Measurements from ENCODE around the gene HERC3. TPM values are rescaled to one million over a fixed set of nuclear protein-coding genes. Genes with fewer than 3 reads are reported as not detected.

HERC3 gene
- total RNA-seq, 1 experiment from 2014 or later, result 21.8 TPM

- no peak for DNase-seq (ENCODE audit: low read depth)
These were observed 67.6 kb downstream of the HERC3 start for GRCh38 chr4:88659890-88660208.

- peak; percentile 48 for DNase-seq (ENCODE audit: low read depth)
These were observed 68.4 kb downstream of the HERC3 start for GRCh38 chr4:88660446-88661294.

DNA sequence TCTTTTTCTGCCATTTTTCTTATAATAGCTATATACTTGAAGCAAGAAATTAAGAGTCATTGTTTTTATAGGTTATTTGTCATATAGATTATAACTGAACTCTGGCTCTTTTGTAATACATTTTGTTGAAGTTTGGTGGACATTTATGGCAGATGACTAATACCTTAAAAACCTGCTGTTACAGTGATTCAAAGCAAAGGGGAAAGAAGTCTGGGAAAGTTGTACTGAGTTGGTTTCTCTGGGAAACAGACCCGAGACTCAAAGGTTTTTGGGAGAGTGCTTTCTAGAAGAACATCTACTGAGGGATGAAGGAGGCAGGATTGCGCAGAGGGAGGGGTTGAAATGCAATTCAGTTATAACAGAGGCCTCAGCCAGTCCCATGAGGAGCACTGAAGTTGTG lies 69.5 kb downstream of the HERC3 start:
- peak; percentile 86 for DNase-seq (ENCODE audit: low read depth)

GRCh38 chr4:88672987-88673386 lies 80.7 kb downstream of the HERC3 start:
- DNase-seq (ENCODE audit: low read depth), result peak; percentile 56

- DNase-seq (ENCODE audit: low read depth), result no peak
These were observed 81.6 kb downstream of the HERC3 start for GRCh38 chr4:88673886-88674285.

- DNase-seq (ENCODE audit: low read depth), result peak; percentile 54
These were observed 82.3 kb downstream of the HERC3 start for GRCh38 chr4:88674565-88674964.

- DNase-seq (ENCODE audit: low read depth), result peak; percentile 57
These were observed 82.7 kb downstream of the HERC3 start for GRCh38 chr4:88674979-88675378.

- no peak for DNase-seq (ENCODE audit: low read depth)
These were observed 83.3 kb downstream of the HERC3 start for GRCh38 chr4:88675543-88675942.

- no peak for DNase-seq (ENCODE audit: low read depth)
These were observed 88.9 kb downstream of the HERC3 start for GRCh38 chr4:88681209-88681608.

- peak; percentile 52 for DNase-seq (ENCODE audit: low read depth)
These were observed 98.1 kb downstream of the HERC3 start for GRCh38 chr4:88690355-88690754.

GRCh38 chr4:88693792-88694191 lies 101.5 kb downstream of the HERC3 start:
- DNase-seq (ENCODE audit: low read depth), result no peak

GRCh38 chr4:88696630-88697029 lies 104.3 kb downstream of the HERC3 start:
- DNase-seq (ENCODE audit: low read depth), result no peak

GRCh38 chr4:88697141-88697540 lies 104.9 kb downstream of the HERC3 start:
- no peak for DNase-seq (ENCODE audit: low read depth)

GRCh38 chr4:88697588-88698329 lies 105.5 kb downstream of the HERC3 start, which contains the start of gene NAP1L5:
Gene NAP1L5, minus strand, starts transcription at chr4:88697829. Its CDS starts 75 bp downstream, at chr4:88697754.
- peak; percentile 61 for DNase-seq (ENCODE audit: low read depth)

DNA sequence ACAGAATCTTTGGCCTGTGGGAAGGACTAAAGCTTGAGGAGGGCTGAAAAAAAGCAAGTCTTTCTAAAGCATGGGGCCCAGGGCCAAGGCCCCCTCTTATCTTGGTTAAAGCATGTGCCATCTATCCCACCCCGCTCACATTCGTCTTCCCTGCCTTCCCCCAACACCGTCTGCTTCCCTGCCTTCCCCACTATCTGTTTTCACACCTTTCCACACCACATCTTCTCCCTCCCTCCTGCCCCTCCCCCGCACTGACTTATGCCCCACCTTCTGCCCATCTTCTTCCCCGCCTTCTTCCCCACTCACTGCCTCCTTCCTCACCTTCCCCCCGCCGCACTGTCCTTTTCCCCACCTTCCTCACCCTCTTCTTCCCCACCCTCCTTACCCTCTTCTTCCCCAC lies 106.2 kb downstream of the HERC3 start:
- DNase-seq (ENCODE audit: low read depth), result no peak

- DNase-seq (ENCODE audit: low read depth), result no peak
These were observed 110.5 kb downstream of the HERC3 start for GRCh38 chr4:88702782-88703181.

DNA sequence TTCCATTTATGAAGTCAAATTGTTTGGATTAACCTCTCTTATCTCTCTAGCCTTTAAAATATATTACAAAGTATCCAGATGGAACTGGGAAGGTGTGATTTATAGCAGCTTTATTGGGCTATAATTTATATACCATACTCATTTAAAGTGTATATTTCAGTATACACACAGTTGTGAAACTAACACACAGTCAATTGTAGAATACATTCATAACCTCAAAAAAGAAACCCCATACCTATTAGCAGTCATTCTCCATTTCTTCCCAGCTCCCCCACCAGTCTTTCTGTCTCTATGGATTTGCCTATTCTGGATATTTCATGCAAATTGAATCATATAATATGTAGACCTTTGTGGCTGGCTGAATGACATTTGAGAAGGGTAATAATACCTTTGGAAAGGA lies 112.9 kb downstream of the HERC3 start:
- no peak for DNase-seq (ENCODE audit: low read depth)

DNA sequence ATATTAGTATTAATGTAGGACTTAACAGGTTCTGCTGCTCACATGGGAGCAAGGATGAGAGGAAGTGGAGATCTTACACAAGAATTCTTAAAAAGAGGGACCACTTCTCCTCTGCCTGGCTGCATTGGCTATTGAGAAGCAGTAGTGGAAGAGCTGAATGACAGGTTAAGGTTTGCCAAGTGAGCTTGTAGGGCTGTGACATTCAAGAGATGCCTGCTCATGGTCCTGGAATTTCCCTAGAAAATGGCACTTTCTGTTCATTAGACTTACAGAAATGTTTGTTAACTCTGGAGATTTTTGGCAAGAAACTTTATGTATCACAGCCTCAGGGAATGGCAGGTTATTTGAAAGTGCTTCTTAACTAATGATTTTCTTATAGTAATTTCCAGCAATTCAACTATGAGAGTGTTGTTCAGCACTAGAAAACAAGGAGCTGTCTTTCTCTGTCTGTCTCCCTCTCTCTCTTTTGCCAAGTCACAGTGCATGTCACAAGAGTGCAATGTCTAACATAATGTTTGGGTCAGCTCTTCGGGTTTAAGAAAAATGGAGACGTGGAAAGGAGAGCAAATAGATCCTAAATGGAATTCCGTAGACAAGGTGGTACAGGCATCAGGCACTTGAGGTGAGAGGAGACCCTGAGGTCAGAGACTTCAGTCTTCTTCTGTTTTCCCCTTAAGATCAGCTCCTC lies 113.7 kb downstream of the HERC3 start:
- peak; percentile 19 for DNase-seq (ENCODE audit: low read depth)

DNA sequence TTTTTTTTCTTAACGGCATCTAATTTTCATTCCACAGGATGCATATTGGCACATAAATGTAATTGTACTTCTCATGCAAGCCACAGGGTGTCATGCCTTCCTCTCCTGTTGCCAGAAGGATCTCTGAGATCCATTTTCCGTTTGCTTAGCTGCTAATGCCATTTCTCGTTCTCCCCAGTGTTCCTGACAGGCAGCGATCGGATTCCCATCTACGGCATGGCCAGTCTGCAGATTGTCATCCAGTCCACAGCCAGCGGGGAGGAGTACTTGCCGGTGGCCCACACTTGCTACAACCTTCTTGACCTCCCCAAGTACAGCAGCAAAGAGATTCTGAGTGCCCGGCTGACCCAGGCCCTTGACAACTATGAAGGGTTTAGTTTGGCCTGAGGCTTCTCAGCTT lies 114.3 kb downstream of the HERC3 start:
- peak; percentile 80 for DNase-seq (ENCODE audit: low read depth)

GRCh38 chr4:88709989-88710388 lies 117.7 kb downstream of the HERC3 start:
- peak; percentile 62 for DNase-seq (ENCODE audit: low read depth)

- DNase-seq (ENCODE audit: low read depth), result no peak
These were observed 121.5 kb downstream of the HERC3 start for GRCh38 chr4:88713782-88714181.

- DNase-seq (ENCODE audit: low read depth), result no peak
These were observed 125.8 kb downstream of the HERC3 start for GRCh38 chr4:88718098-88718497.

All from LHCN-M2 (cell line).